ENCODE data around the gene ELMO1. TPM values are rescaled to one million over a fixed set of nuclear protein-coding genes. Genes with fewer than 3 reads are reported as not detected.
A peak's percentile ranks its signal among the peaks of the same experiment; 100 is the strongest.

The ELMO1 gene
- total and polyA plus RNA-seq, 2 of the 13 experiments (the other 11 are each of a cell fraction or from before 2014, with no cell fraction given) = 0.11 to 0.17 TPM

GRCh38 chr7:36949711-36950600 is 498.7 kb downstream of the ELMO1 start (continued):
- TF ChIP-seq ZNF710 (CRISPR knock-in tag; IDR thresholded peaks at IDR 0.05; ENCODE audit: borderline replicate concordance) (no peak), MAX (IDR thresholded peaks at IDR 0.05) (peak; percentile 76), SIX4 (CRISPR knock-in tag; IDR thresholded peaks at IDR 0.05) (peak; percentile 86), TOPORS (CRISPR knock-in tag; IDR thresholded peaks at IDR 0.05) (peak; percentile 53; the same call in 1 of the 2 replicates), NCOA1 (CRISPR knock-in tag; IDR thresholded peaks at IDR 0.05) (no peak), ZNF282 (IDR thresholded peaks at IDR 0.05; ENCODE audit: partially characterized antibody) (no peak), RCOR2 (CRISPR knock-in tag; IDR thresholded peaks at IDR 0.05) (peak; percentile 75), ZNF781 (CRISPR knock-in tag; IDR thresholded peaks at IDR 0.05; ENCODE audit: borderline replicate concordance, not compliant biosample characterization) (no peak), ZNF20 (CRISPR knock-in tag; IDR thresholded peaks at IDR 0.05) (no peak), HOXA9 (CRISPR knock-in tag; IDR thresholded peaks at IDR 0.05; ENCODE audit: borderline replicate concordance) (no peak), SALL2 (CRISPR knock-in tag; IDR thresholded peaks at IDR 0.05) (0 out of 2 replicates have a peak, but pooled peaks have one; percentile 63), ZNF343 (CRISPR knock-in tag; IDR thresholded peaks at IDR 0.05) (no peak), THAP8 (CRISPR knock-in tag; IDR thresholded peaks at IDR 0.05; ENCODE audit: borderline replicate concordance) (no peak), GFI1 (CRISPR knock-in tag; IDR thresholded peaks at IDR 0.05; ENCODE audit: borderline replicate concordance) (peak; percentile 94), ZBTB42 (CRISPR knock-in tag; IDR thresholded peaks at IDR 0.05) (peak; percentile 99), KMT2A (CRISPR knock-in tag; IDR thresholded peaks at IDR 0.05) (no peak), MED1 (CRISPR knock-in tag; IDR thresholded peaks at IDR 0.05) (peak; percentile 85), E2F5 (CRISPR knock-in tag; conservative IDR thresholded peaks at IDR 0.05) (no peak), RBM39 (IDR thresholded peaks at IDR 0.05; ENCODE audit: low read depth, low read length, poor library complexity, severe bottlenecking) (no peak), ZNF547 (CRISPR knock-in tag; IDR thresholded peaks at IDR 0.05) (0 out of 2 replicates have a peak, but pooled peaks have one; percentile 19), BRF2 (CRISPR knock-in tag; IDR thresholded peaks at IDR 0.05) (no peak), ZNF768 (CRISPR knock-in tag; IDR thresholded peaks at IDR 0.05) (no peak), ZBTB8A (CRISPR knock-in tag; IDR thresholded peaks at IDR 0.05; ENCODE audit: borderline replicate concordance, low read depth) (no peak), REPIN1 (CRISPR knock-in tag; IDR thresholded peaks at IDR 0.05; ENCODE audit: borderline replicate concordance, low read depth) (peak; percentile 85; the same call in 1 of the 2 replicates), BRD4 (CRISPR knock-in tag; IDR thresholded peaks at IDR 0.05) (no peak)

Data from HepG2 (cell line).